HG02938 (cell line): ENCODE data around the gene SIPA1L3.
A peak's percentile ranks its signal among the peaks of the same experiment; 100 is the strongest.
"Not testable (repeated sequence)": the region's sequence is repeated elsewhere in the genome, so short reads cannot be mapped to it uniquely, and the experiment has no call there.

Source experiments
- ATAC-seq: cut with Tn5 transposase; IDR thresholded peaks from one replicate; pipeline ENCODE4 v1.9.1; 2021; ENCODE audit warnings: mild to moderate bottlenecking, moderate library complexity; ENCODE audit not compliant: unreplicated experiment

Gene SIPA1L3

GRCh38 chr19:37906869-37907734 is at the start of gene SIPA1L3:
Gene SIPA1L3, plus strand, starts transcription at chr19:37907208. Its CDS starts 174,358 bp downstream, at chr19:38081566.
- ATAC-seq: peak; percentile 88

- ATAC-seq: no peak
Measured at GRCh38 chr19:37864501-37864900, 42.5 kb upstream of the SIPA1L3 start.

- ATAC-seq: not testable (repeated sequence)
Measured at GRCh38 chr19:37865930-37866329, 41.1 kb upstream of the SIPA1L3 start.

GRCh38 chr19:37867831-37868230 is 39.2 kb upstream of the SIPA1L3 start:
- no peak for ATAC-seq

GRCh38 chr19:37869766-37870340 is 37.2 kb upstream of the SIPA1L3 start:
- ATAC-seq: no peak

- no peak for ATAC-seq
Measured at GRCh38 chr19:37872383-37872782, 34.6 kb upstream of the SIPA1L3 start.

GRCh38 chr19:37874784-37875183 is 32.2 kb upstream of the SIPA1L3 start:
- no peak for ATAC-seq

GRCh38 chr19:37876032-37876431 is 31.0 kb upstream of the SIPA1L3 start:
- ATAC-seq: no peak

- no peak for ATAC-seq
Measured at GRCh38 chr19:37877147-37877546, 29.9 kb upstream of the SIPA1L3 start.

GRCh38 chr19:37885392-37885791 is 21.6 kb upstream of the SIPA1L3 start:
- ATAC-seq: no peak

- ATAC-seq: no peak
Measured at GRCh38 chr19:37886571-37886970, 20.4 kb upstream of the SIPA1L3 start.

- ATAC-seq: no peak
Measured at GRCh38 chr19:37893845-37894575, 13.0 kb upstream of the SIPA1L3 start.

- ATAC-seq: no peak
Measured at GRCh38 chr19:37896180-37896579, 10.8 kb upstream of the SIPA1L3 start.

- no peak for ATAC-seq
Measured at GRCh38 chr19:37899453-37899852, 7.6 kb upstream of the SIPA1L3 start.

- no peak for ATAC-seq
Measured at GRCh38 chr19:37899966-37900365, 7.0 kb upstream of the SIPA1L3 start.

GRCh38 chr19:37902668-37903067 is 4.3 kb upstream of the SIPA1L3 start:
- ATAC-seq: no peak

GRCh38 chr19:37903096-37903495 is 3.9 kb upstream of the SIPA1L3 start:
- ATAC-seq: no peak

- ATAC-seq: peak; percentile 17
Measured at GRCh38 chr19:37905946-37906868, 801 bp upstream of the SIPA1L3 start, which contains the start of gene WDR87. Gene WDR87, minus strand, starts transcription at chr19:37906594. Its CDS starts 8,355 bp downstream, at chr19:37898239.

GRCh38 chr19:37907735-37908455 is 887 bp downstream of the SIPA1L3 start:
- ATAC-seq: no peak
